Measurements from ENCODE around the gene XG.
"Not testable (repeated sequence)": the region's sequence is repeated elsewhere in the genome, so short reads cannot be mapped to it uniquely, and the experiment has no call there.

Gene XG

DNA sequence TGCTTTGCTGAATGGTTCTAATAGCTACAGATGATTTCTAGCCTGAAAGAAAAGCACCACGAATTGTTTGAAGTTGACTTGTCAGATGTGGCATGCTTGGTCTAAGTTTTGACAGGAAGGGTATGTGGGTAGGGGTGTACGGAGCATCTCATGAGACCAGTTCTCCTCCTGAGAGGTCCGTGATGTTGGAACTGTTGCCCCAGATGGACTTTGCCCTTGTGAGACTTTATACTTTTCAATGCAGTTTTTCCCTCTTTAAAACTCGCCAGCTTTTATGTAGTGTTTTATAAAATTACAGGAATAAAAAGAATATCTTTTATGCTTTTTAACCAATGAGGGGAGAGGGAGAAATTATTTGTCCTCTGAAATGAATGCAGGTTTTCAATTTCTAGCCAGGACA, 16.6 kb upstream of the XG start:
- Histone ChIP-seq H3K36me3 (ENCODE audit: insufficient read depth, low read length) (peaks cover 91% of the 10 kb centered on the region), H3K9ac (ENCODE audit: low read depth, low read length) (no peak overlapping the region), H3K9me3 (ENCODE audit: insufficient read depth, low read length, severe bottlenecking) (no peaks in the 10 kb centered on the region), H4K20me1 (ENCODE audit: insufficient read depth, low read length) (peaks cover 31% of the 10 kb centered on the region), H3K79me2 (ENCODE audit: insufficient read depth, low read length) (peaks cover 45% of the 10 kb centered on the region), H3K27ac (ENCODE audit: low read length) (peak overlapping the region; percentile 16; the same call in 1 of the 2 replicates), H2AFZ (ENCODE audit: low read depth, low read length) (no peak overlapping the region), H3K27me3 (ENCODE audit: insufficient read depth, low read length, poor library complexity) (no peaks in the 10 kb centered on the region), H3K4me2 (ENCODE audit: insufficient read depth, low read length) (no peak overlapping the region), H3K4me1 (ENCODE audit: insufficient read depth, low read length) (no peaks in the 10 kb centered on the region), H3K4me3 (ENCODE audit: low read depth in 1 of 2, low read length in 2 of 2) (no peak overlapping the region)
- ATAC-seq (ENCODE audit: insufficient read depth, low read depth) (peak; percentile 23; the same call in 2 of the 3 replicates), DNase-seq (no peak)
- TF ChIP-seq, protein P1, sequence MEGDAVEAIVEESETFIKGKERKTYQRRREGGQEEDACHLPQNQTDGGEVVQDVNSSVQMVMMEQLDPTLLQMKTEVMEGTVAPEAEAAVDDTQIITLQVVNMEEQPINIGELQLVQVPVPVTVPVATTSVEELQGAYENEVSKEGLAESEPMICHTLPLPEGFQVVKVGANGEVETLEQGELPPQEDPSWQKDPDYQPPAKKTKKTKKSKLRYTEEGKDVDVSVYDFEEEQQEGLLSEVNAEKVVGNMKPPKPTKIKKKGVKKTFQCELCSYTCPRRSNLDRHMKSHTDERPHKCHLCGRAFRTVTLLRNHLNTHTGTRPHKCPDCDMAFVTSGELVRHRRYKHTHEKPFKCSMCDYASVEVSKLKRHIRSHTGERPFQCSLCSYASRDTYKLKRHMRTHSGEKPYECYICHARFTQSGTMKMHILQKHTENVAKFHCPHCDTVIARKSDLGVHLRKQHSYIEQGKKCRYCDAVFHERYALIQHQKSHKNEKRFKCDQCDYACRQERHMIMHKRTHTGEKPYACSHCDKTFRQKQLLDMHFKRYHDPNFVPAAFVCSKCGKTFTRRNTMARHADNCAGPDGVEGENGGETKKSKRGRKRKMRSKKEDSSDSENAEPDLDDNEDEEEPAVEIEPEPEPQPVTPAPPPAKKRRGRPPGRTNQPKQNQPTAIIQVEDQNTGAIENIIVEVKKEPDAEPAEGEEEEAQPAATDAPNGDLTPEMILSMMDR (IDR thresholded peaks at IDR 0.05; ENCODE audit: borderline replicate concordance, extremely low read depth, low read length, poor library complexity, severe bottlenecking): no peak
- no peak for TF ChIP-seq EZH2 (IDR thresholded peaks at IDR 0.05; ENCODE audit: borderline replicate concordance, low read depth, low read length, severe bottlenecking)

DNA sequence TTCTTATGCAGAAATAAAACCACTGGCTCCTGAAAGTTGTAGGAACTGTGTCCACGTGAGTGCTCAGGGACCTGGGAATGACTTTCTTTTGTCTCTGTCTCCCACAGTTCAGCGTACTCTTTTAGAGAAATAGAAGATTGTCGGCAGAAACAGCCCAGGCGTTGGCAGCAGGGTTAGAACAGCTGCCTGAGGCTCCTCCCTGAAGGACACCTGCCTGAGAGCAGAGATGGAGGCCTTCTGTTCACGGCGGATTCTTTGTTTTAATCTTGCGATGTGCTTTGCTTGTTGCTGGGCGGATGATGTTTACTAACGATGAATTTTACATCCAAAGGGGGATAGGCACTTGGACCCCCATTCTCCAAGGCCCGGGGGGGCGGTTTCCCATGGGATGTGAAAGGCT, 11.2 kb upstream of the XG start:
- Histone ChIP-seq H3K4me2 (ENCODE audit: insufficient read depth, low read length) (no peak overlapping the region), H3K27me3 (ENCODE audit: insufficient read depth, low read length, poor library complexity) (no peaks in the 10 kb centered on the region), H3K4me3 (ENCODE audit: low read depth in 1 of 2, low read length in 2 of 2) (no peak overlapping the region), H3K9ac (ENCODE audit: low read depth, low read length) (no peak overlapping the region), H3K27ac (ENCODE audit: low read length) (no peak overlapping the region), H3K79me2 (ENCODE audit: insufficient read depth, low read length) (peaks cover 3% of the 10 kb centered on the region; the same call in 1 of the 2 replicates), H3K4me1 (ENCODE audit: insufficient read depth, low read length) (no peaks in the 10 kb centered on the region), H4K20me1 (ENCODE audit: insufficient read depth, low read length) (peaks cover 9% of the 10 kb centered on the region), H3K36me3 (ENCODE audit: insufficient read depth, low read length) (peaks cover 71% of the 10 kb centered on the region), H2AFZ (ENCODE audit: low read depth, low read length) (no peak overlapping the region), H3K9me3 (ENCODE audit: insufficient read depth, low read length, severe bottlenecking) (no peaks in the 10 kb centered on the region)
- DNase-seq (no peak), ATAC-seq (ENCODE audit: insufficient read depth, low read depth) (no peak)
- TF ChIP-seq EZH2 (IDR thresholded peaks at IDR 0.05; ENCODE audit: borderline replicate concordance, low read depth, low read length, severe bottlenecking): no peak
- TF ChIP-seq, protein P1 (IDR thresholded peaks at IDR 0.05; ENCODE audit: borderline replicate concordance, extremely low read depth, low read length, poor library complexity, severe bottlenecking): no peak

DNA sequence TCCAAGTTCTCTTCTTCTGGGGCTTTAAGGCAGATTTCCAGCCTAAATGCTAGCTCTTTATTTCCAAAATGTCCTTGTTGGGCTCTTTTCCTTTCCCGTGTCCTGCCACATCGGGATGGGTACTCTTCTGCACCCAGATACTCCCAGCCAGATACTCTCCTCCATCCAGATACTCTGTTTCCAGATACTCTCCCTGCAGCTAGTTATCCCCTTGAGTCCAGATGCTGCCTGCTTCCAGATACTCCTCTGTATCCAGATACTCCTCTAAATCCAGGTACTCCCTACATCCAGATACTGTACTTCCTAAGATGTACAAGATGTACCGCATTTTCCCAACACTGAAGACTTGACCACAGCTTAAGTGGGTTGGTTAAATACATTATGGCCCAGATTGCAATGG, 10.5 kb upstream of the XG start:
- Histone ChIP-seq H3K27me3 (ENCODE audit: insufficient read depth, low read length, poor library complexity) (no peaks in the 10 kb centered on the region), H3K79me2 (ENCODE audit: insufficient read depth, low read length) (no peaks in the 10 kb centered on the region), H3K9ac (ENCODE audit: low read depth, low read length) (no peak overlapping the region), H3K27ac (ENCODE audit: low read length) (no peak overlapping the region), H3K4me1 (ENCODE audit: insufficient read depth, low read length) (no peaks in the 10 kb centered on the region), H4K20me1 (ENCODE audit: insufficient read depth, low read length) (peaks cover 9% of the 10 kb centered on the region), H2AFZ (ENCODE audit: low read depth, low read length) (no peak overlapping the region), H3K36me3 (ENCODE audit: insufficient read depth, low read length) (peaks cover 65% of the 10 kb centered on the region), H3K4me2 (ENCODE audit: insufficient read depth, low read length) (no peak overlapping the region), H3K9me3 (ENCODE audit: insufficient read depth, low read length, severe bottlenecking) (no peaks in the 10 kb centered on the region), H3K4me3 (ENCODE audit: low read depth in 1 of 2, low read length in 2 of 2) (no peak overlapping the region)
- ATAC-seq (ENCODE audit: insufficient read depth, low read depth): no peak
- DNase-seq: no peak
- TF ChIP-seq, protein P1 (IDR thresholded peaks at IDR 0.05; ENCODE audit: borderline replicate concordance, extremely low read depth, low read length, poor library complexity, severe bottlenecking): no peak
- no peak for TF ChIP-seq EZH2 (IDR thresholded peaks at IDR 0.05; ENCODE audit: borderline replicate concordance, low read depth, low read length, severe bottlenecking)

DNA sequence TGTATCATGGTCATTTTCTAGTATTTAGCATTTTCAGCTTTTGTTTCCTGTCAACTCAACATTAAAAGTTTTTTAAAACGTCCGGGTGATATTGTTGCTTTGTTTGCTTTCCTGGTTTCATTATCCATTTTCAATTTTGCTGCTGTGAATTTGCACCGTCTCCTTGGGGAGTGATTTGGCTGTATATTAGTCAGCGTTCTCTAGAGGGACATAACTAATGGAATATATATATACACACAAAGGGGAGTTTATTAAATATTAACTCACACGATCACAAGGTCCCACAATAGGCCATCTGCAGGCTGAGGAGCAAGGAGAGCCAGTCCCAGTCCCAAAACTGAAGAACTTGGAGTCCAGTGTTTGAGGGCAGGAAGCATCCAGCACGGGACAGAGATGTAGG, 5.6 kb upstream of the XG start:
- H3K36me3 ChIP-seq (ENCODE audit: insufficient read depth, low read length): peaks cover 23% of the 10 kb centered on the region
- DNase-seq; H3K4me1 ChIP-seq (ENCODE audit: insufficient read depth, low read length); ATAC-seq (ENCODE audit: insufficient read depth, low read depth); H3K4me2 ChIP-seq (ENCODE audit: insufficient read depth, low read length); H3K79me2 ChIP-seq (ENCODE audit: insufficient read depth, low read length); H3K27me3 ChIP-seq (ENCODE audit: insufficient read depth, low read length, poor library complexity); H3K4me3 ChIP-seq (ENCODE audit: low read depth in 1 of 2, low read length in 2 of 2); H3K9ac ChIP-seq (ENCODE audit: low read depth, low read length); H2AFZ ChIP-seq (ENCODE audit: low read depth, low read length); H3K9me3 ChIP-seq (ENCODE audit: insufficient read depth, low read length, severe bottlenecking); H3K27ac ChIP-seq (ENCODE audit: low read length); H4K20me1 ChIP-seq (ENCODE audit: insufficient read depth, low read length): not testable (repeated sequence)
